Naive thymus-derived CD8-positive, alpha-beta T cell (primary cell): ENCODE measurements around the gene CLTA. TPM values are rescaled to one million over a fixed set of nuclear protein-coding genes. Genes with fewer than 3 reads are reported as not detected.
"Not testable (repeated sequence)": the region's sequence is repeated elsewhere in the genome, so short reads cannot be mapped to it uniquely, and the experiment has no call there.

Source experiments
- ATAC-seq, 2 donors: fragments of 150-1000 bp; cut with Tn5 transposase in 1 of 2; sonication (Bioruptor Pico), chemical (Tn5 transposase) in 1 of 2; 1 replicate in 1 of 2; 2 replicates in 1 of 2; pipeline ENCODE4 v1.10.0; 2021; ENCODE audit warnings: mild to moderate bottlenecking in 2 of 2, moderate library complexity in 2 of 2
- POLR2A ChIA-PET: fragments of 350-600 bp; sonication (Branson Sonifier 250); formaldehyde crosslinking; loops from one replicate; lab custom pipeline; 2021; ENCODE audit warnings: antibody characterized with exemption; lab: Charles Lee
- DNase-seq, 10 donors: peaks; one replicate each; pipeline versions ENCODE4 v3.0.0 to v3.0.0-alpha.2; 2020 to 2022
- H3K27ac Mint-ChIP-seq, 10 donors: one replicate each; pipeline ENCODE4 v1.8.0; 2020 to 2022; ENCODE audit warnings: mild to moderate bottlenecking in 10 of 10, mixed read lengths in 10 of 10, moderate library complexity in 4 of 10, inconsistent platforms in 1 of 10
- H3K27me3 Mint-ChIP-seq, 5 donors: one replicate each; pipeline ENCODE4 v1.8.0; 2021 to 2022; ENCODE audit warnings: mixed read lengths in 5 of 5
- H3K36me3 Mint-ChIP-seq, 3 donors: one replicate each; pipeline ENCODE4 v1.8.0; 2020 to 2022; ENCODE audit warnings: mixed read lengths in 3 of 3, mild to moderate bottlenecking in 2 of 3, inconsistent platforms in 1 of 3
- H3K4me1 Mint-ChIP-seq, 4 donors: one replicate each; pipeline ENCODE4 v1.8.0; 2021 to 2022; ENCODE audit warnings: mixed read lengths in 4 of 4
- H3K4me3 Mint-ChIP-seq, 10 donors: one replicate each; pipeline ENCODE4 v1.8.0; 2020 to 2022; ENCODE audit warnings: mild to moderate bottlenecking in 10 of 10, mixed read lengths in 10 of 10, moderate library complexity in 6 of 10, inconsistent platforms in 1 of 10
- H3K9me3 Mint-ChIP-seq, 9 donors: one replicate each; pipeline ENCODE4 v1.8.0; 2020 to 2022; ENCODE audit warnings: mixed read lengths in 9 of 9, mild to moderate bottlenecking in 3 of 9, inconsistent platforms in 1 of 9, moderate library complexity in 1 of 9
- polyA plus RNA-seq, 3 donors: library from polyadenylated mRNA; unstranded; fragments of 300-500 nt; fragmentation: Illumina TruSeq; gene quantifications; one replicate each; pipeline ENCODE4 v1.2.3, GENCODE V29; 2021
- total RNA-seq, 8 experiments: library from RNA in 2 of 8; stranded (reverse) in 2 of 8; gene quantifications; one replicate each; pipeline ENCODE4 v1.2.3 and lab custom pipeline; 2021 to 2026

Gene CLTA
- total and polyA plus RNA-seq, 5 experiments from 2014 or later: 56.7 to 84.5 (median 60.8) TPM

- H3K4me3 Mint-ChIP-seq: no peak overlapping the region
- H3K36me3 Mint-ChIP-seq: peaks cover 0 to 93% (median 8%) of the 10 kb centered on the region in 3 donors
- POLR2A ChIA-PET: no interaction called here
- peaks cover 34 to 67% (median 54%) of the 10 kb centered on the region in 4 donors for H3K4me1 Mint-ChIP-seq
- H3K27me3 Mint-ChIP-seq: no peaks in the 10 kb centered on the region
- no peaks in the 10 kb centered on the region for H3K9me3 Mint-ChIP-seq
- DNase-seq: no peak
- ATAC-seq: no peak
- H3K27ac Mint-ChIP-seq: peak overlapping the region in 6 of 10 donors; percentile 19 to 68 (median 46)
Observed at GRCh38 chr9:36213989-36214388, 23.3 kb downstream of the CLTA start.

DNA sequence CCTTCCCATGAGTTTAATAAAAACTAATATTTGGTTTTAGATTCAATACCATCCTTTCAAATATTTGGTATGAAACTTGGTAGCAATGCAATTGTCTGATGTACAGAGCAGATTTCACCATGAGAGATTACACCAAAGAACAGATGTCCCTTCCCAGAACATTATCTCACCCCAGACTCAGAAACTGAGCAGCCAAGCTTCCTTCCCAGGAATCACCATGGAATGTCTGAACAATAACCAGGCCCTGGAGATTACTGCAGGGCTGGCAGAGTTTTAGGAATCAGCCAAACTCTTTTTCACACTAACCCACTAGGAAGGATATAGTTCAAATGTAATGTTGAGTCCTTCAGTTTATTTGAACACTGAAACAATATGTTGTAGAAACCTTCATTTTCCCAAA, 23.9 kb downstream of the CLTA start:
- H3K27me3 Mint-ChIP-seq: no peaks in the 10 kb centered on the region
- no peak for DNase-seq
- no peak for ATAC-seq
- no peak overlapping the region for H3K4me3 Mint-ChIP-seq
- H3K36me3 Mint-ChIP-seq: peaks cover 0 to 93% (median 5%) of the 10 kb centered on the region in 3 donors
- no peaks in the 10 kb centered on the region for H3K9me3 Mint-ChIP-seq
- H3K4me1 Mint-ChIP-seq: peaks cover 31 to 65% (median 52%) of the 10 kb centered on the region in 4 donors
- H3K27ac Mint-ChIP-seq: peak overlapping the region in 6 of 10 donors; percentile 2 to 75 (median 45)
- POLR2A ChIA-PET: no interaction called here

DNA sequence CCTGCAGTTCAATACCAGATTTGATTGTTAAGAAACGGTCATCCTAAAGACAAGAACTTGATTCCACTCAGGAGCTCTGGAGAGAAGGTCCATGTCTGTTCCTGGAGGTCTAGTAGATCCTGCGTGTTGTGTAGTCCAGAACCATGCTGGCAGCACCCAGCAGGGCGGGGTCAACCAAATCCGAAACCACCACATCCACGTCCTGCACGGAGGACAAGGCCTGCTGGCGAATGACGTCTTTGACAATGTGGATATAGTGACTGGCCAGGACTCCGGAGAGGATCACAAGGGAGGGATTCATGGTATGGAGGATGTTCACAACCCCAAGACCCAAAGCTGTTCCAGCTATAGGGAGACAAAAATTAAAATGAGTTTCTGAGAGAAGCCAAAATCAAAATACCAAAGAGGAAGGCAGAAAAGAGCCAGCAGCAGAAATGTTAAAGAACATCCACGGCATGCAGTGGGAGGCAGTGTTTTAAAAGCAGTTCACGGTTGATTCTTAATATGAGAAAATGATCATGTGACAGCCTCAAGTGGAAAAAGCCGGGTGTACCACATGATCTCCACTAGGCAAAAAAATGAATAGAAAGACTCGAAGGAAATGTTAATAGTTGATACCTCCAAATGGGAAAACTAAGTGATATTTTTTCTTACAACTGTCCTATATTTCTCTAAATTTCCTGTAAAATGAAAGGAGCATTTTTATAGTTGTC, 26.7 kb downstream of the CLTA start:
- DNase-seq: no peak
- POLR2A ChIA-PET: no interaction called here

DNA sequence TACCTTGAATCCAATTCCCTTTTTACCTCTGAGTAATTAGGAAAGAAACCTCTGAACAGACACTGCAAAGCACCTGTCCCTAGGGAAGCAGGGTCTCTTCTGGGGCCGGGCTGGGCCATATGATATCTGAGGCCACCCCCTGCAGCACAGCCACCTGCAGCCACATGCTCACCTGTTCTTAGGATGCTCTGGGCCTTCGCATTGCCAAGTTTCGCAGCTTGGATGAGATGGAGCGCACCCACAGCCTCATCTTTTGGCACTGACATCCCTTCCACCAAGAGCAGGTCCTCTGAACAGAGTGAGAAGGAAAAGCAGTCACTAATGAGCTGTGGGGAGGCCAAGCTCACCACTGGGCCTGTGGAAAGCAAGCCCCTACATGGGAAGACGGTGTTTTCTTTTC, 27.3 kb downstream of the CLTA start:
- H3K4me3 Mint-ChIP-seq: no peak overlapping the region
- H3K9me3 Mint-ChIP-seq: peaks cover 0 to 8% (median 3%) of the 10 kb centered on the region in 9 donors
- peak overlapping the region in 8 of 10 donors; percentile 34 to 89 (median 68) for H3K27ac Mint-ChIP-seq
- H3K36me3 Mint-ChIP-seq: peaks cover 12 to 91% (median 18%) of the 10 kb centered on the region in 3 donors
- no peaks in the 10 kb centered on the region for H3K27me3 Mint-ChIP-seq
- POLR2A ChIA-PET: no interaction called here
- peaks cover 21 to 44% (median 35%) of the 10 kb centered on the region in 4 donors for H3K4me1 Mint-ChIP-seq
- ATAC-seq (no peak), DNase-seq (no peak)

More for the DNA sequence above, 26.7 kb downstream of the CLTA start:
- Mint-ChIP-seq H3K4me1 (peaks cover 22 to 47% (median 37%) of the 10 kb centered on the region in 4 donors), H3K27ac (peak overlapping the region in 9 of 10 donors; percentile 2 to 86 (median 45)), H3K36me3 (peaks cover 6 to 91% (median 12%) of the 10 kb centered on the region in 3 donors), H3K4me3 (no peak overlapping the region), H3K9me3 (peaks cover 0 to 3% (median 0%) of the 10 kb centered on the region in 9 donors), H3K27me3 (no peaks in the 10 kb centered on the region)
- ATAC-seq: no peak

DNA sequence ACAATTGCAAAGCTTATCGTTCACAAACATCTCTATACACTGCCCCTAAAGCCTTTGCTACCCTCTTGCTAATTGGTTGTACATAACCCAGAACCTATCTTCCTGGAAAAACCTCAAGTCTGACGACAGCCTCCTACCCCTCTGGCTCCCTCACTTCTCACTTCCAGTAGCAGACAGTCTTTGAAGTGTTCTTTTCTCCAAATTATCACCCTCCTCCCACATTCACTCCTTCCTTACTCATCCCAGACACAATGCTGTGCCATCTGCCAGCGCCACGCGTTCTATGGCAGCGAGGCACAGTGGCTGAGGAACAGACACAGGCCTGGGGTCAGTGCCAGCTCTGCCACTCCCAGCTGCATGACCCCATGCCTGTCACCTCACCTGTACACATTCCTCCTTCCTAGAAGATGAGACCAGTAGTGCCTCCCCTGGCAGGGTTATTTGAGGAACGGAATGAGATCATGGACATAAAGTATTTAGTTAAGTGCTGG, 27.7 kb downstream of the CLTA start:
- H3K4me1 Mint-ChIP-seq: peaks cover 17 to 42% (median 33%) of the 10 kb centered on the region in 4 donors
- DNase-seq: no peak
- H3K27ac Mint-ChIP-seq: peak overlapping the region in 8 of 10 donors; percentile 34 to 89 (median 71)
- H3K9me3 Mint-ChIP-seq: peaks cover 0 to 12% (median 4%) of the 10 kb centered on the region in 9 donors
- ATAC-seq: no peak
- H3K27me3 Mint-ChIP-seq: no peaks in the 10 kb centered on the region
- peak overlapping the region in 1 of 10 donors; percentile 11 for H3K4me3 Mint-ChIP-seq
- H3K36me3 Mint-ChIP-seq: peaks cover 16 to 91% (median 22%) of the 10 kb centered on the region in 3 donors
- POLR2A ChIA-PET: no interaction called here

- no peaks in the 10 kb centered on the region for H3K27me3 Mint-ChIP-seq
- peaks cover 20 to 94% (median 39%) of the 10 kb centered on the region in 3 donors for H3K36me3 Mint-ChIP-seq
- POLR2A ChIA-PET: no interaction called here
- peak overlapping the region in 1 of 10 donors; percentile 13 for H3K27ac Mint-ChIP-seq
- no peak for DNase-seq
- peaks cover 13 to 23% (median 22%) of the 10 kb centered on the region in 4 donors for H3K4me1 Mint-ChIP-seq
- peaks cover 0 to 13% (median 4%) of the 10 kb centered on the region in 9 donors for H3K9me3 Mint-ChIP-seq
- no peak overlapping the region for H3K4me3 Mint-ChIP-seq
- ATAC-seq: no peak
Observed at GRCh38 chr9:36221667-36222066, 30.9 kb downstream of the CLTA start.

GRCh38 chr9:36222449-36222848, 31.7 kb downstream of the CLTA start:
- Mint-ChIP-seq H3K4me1 (peaks cover 11 to 19% (median 16%) of the 10 kb centered on the region in 4 donors), H3K9me3 (peaks cover 0 to 13% (median 4%) of the 10 kb centered on the region in 9 donors), H3K27me3 (no peaks in the 10 kb centered on the region), H3K27ac (peak overlapping the region in 1 of 10 donors; percentile 68), H3K4me3 (no peak overlapping the region), H3K36me3 (peaks cover 25 to 94% (median 45%) of the 10 kb centered on the region in 3 donors)
- POLR2A ChIA-PET: interaction anchor here (0.5 kb wide), 1 partner anchor 8 kb away, joined by 3 read pairs; no protein-coding TSS in a partner anchor
- ATAC-seq (no peak), DNase-seq (no peak)

GRCh38 chr9:36237230-36237629, 46.5 kb downstream of the CLTA start:
- Mint-ChIP-seq H3K36me3 (peaks cover 0 to 77% (median 25%) of the 10 kb centered on the region in 3 donors), H3K27ac (no peak overlapping the region)

GRCh38 chr9:36239205-36239604, 48.5 kb downstream of the CLTA start:
- Mint-ChIP-seq H3K36me3 (peaks cover 0 to 74% (median 17%) of the 10 kb centered on the region in 3 donors), H3K27ac (peak overlapping the region in 1 of 10 donors; percentile 66)
- DNase-seq, POLR2A ChIA-PET, H3K9me3 Mint-ChIP-seq, H3K4me1 Mint-ChIP-seq, H3K4me3 Mint-ChIP-seq, ATAC-seq, H3K27me3 Mint-ChIP-seq: not testable (repeated sequence)

More at GRCh38 chr9:36237230-36237629, 46.5 kb downstream of the CLTA start:
- POLR2A ChIA-PET: no interaction called here
- DNase-seq (no peak), ATAC-seq (no peak)
- Mint-ChIP-seq H3K9me3 (no peaks in the 10 kb centered on the region), H3K4me3 (no peak overlapping the region), H3K27me3 (no peaks in the 10 kb centered on the region), H3K4me1 (peaks cover 2 to 4% (median 3%) of the 10 kb centered on the region in 4 donors)

GRCh38 chr9:36239675-36240074, 49.0 kb downstream of the CLTA start:
- H3K9me3 Mint-ChIP-seq, H3K4me3 Mint-ChIP-seq, DNase-seq, H3K27me3 Mint-ChIP-seq, POLR2A ChIA-PET, ATAC-seq, H3K4me1 Mint-ChIP-seq: not testable (repeated sequence)
- peak overlapping the region in 1 of 10 donors; percentile 66 for H3K27ac Mint-ChIP-seq
- H3K36me3 Mint-ChIP-seq: peaks cover 0 to 74% (median 17%) of the 10 kb centered on the region in 3 donors

- DNase-seq: no peak
- ATAC-seq: no peak
- H3K4me3 Mint-ChIP-seq: no peak overlapping the region
- peaks cover 0 to 79% (median 14%) of the 10 kb centered on the region in 3 donors for H3K36me3 Mint-ChIP-seq
- H3K4me1 Mint-ChIP-seq: peaks cover 9 to 18% (median 12%) of the 10 kb centered on the region in 4 donors
- H3K27ac Mint-ChIP-seq: no peak overlapping the region
- H3K9me3 Mint-ChIP-seq: no peaks in the 10 kb centered on the region
- H3K27me3 Mint-ChIP-seq: no peaks in the 10 kb centered on the region
- POLR2A ChIA-PET: no interaction called here
Observed at GRCh38 chr9:36245906-36246305, 55.2 kb downstream of the CLTA start.

DNA sequence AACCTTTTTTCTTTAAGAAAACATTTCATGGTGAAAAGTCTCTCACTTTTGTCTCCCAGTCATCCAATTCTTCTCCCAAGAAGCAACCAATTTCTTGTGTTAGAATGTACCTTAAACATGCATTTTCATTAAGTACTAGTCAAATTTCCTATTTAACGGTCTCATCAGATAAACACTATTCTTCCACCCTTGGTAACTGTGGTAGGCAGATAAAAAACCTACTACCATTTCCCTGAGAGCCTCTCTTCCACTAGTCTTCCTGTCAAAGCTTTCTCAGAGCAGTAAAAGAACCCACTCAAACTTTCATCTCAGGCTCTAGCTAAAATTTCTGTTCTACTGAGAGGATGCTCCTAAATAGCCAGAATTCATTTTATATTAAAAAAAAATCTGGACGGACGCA, 56.6 kb downstream of the CLTA start:
- H3K27me3 Mint-ChIP-seq: no peaks in the 10 kb centered on the region
- DNase-seq (no peak), ATAC-seq (no peak)
- H3K4me3 Mint-ChIP-seq: no peak overlapping the region
- POLR2A ChIA-PET: no interaction called here
- peaks cover 15 to 20% (median 18%) of the 10 kb centered on the region in 4 donors for H3K4me1 Mint-ChIP-seq
- H3K9me3 Mint-ChIP-seq: no peaks in the 10 kb centered on the region
- H3K36me3 Mint-ChIP-seq: peaks cover 0 to 69% (median 11%) of the 10 kb centered on the region in 3 donors
- no peak overlapping the region for H3K27ac Mint-ChIP-seq

- POLR2A ChIA-PET: interaction anchor here (2.5 kb wide), 1 partner anchor 10 kb away, joined by 9 read pairs; the partner anchor contains the start of gene GNE
- not testable (repeated sequence) for H3K4me3 Mint-ChIP-seq, H3K27me3 Mint-ChIP-seq, H3K9me3 Mint-ChIP-seq
- ATAC-seq: peak; percentile 79 to 82
- peak in 3 of 10 donors; percentile 24 to 43 (median 36) for DNase-seq
- Mint-ChIP-seq H3K36me3 (peaks cover 0 to 64% (median 11%) of the 10 kb centered on the region in 3 donors), H3K27ac (peak overlapping the region in 1 of 10 donors; percentile 24), H3K4me1 (peaks cover 15 to 20% (median 18%) of the 10 kb centered on the region in 4 donors)
Observed at GRCh38 chr9:36248061-36248460, 57.3 kb downstream of the CLTA start.
